Measurements from ENCODE around the gene ACTN2.
"Not testable (repeated sequence)": the region's sequence is repeated elsewhere in the genome, so short reads cannot be mapped to it uniquely, and the experiment has no call there.

The ACTN2 gene

DNA sequence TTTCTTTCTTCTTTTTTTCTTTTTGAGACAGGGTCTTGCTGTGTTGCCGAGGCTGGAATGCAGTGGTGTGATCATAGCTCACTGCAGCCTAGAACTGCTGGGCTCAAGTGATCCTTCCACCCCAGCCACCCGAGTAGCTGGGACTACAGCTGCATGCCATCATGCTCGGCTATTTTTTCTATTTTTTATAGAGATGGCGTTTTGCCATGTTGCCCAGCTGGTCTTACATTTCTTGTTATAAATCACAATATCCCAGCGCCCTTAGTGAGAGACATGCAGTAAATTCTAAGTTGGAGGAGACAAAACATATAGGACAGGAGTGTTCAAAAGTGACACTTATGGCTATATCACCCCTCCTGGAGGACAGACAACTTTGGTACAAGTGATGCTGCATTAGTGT is 31.3 kb upstream of the ACTN2 start:
- no peak for DNase-seq (ENCODE audit: low read depth)
- TF ChIP-seq, protein P1, sequence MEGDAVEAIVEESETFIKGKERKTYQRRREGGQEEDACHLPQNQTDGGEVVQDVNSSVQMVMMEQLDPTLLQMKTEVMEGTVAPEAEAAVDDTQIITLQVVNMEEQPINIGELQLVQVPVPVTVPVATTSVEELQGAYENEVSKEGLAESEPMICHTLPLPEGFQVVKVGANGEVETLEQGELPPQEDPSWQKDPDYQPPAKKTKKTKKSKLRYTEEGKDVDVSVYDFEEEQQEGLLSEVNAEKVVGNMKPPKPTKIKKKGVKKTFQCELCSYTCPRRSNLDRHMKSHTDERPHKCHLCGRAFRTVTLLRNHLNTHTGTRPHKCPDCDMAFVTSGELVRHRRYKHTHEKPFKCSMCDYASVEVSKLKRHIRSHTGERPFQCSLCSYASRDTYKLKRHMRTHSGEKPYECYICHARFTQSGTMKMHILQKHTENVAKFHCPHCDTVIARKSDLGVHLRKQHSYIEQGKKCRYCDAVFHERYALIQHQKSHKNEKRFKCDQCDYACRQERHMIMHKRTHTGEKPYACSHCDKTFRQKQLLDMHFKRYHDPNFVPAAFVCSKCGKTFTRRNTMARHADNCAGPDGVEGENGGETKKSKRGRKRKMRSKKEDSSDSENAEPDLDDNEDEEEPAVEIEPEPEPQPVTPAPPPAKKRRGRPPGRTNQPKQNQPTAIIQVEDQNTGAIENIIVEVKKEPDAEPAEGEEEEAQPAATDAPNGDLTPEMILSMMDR (IDR thresholded peaks at IDR 0.05; ENCODE audit: insufficient read depth, low read depth, low read length, missing control alignments) = no peak
- no peak overlapping the region for H3K4me3 ChIP-seq (ENCODE audit: low read length)

DNA sequence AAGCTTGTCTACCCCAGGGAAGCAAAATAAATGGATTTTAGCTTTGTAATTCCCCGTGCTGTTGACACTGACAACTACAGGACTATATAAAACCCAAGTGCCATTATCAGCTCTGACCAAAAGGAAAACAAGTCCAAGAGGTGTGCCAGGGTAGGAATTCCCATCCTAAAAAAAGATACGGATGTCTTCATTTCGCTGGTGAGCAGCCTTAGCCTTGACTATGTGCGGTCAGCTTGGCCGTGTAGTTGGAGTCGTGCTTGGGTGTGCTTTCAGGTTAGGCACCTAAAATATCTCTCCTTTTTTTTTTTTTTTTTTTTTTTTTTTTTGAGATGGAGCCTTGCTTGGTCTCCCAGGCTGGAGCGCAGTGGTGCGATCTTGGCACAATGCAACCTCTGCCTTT is 28.9 kb upstream of the ACTN2 start:
- no peak overlapping the region for H3K4me3 ChIP-seq (ENCODE audit: low read length)
- TF ChIP-seq, protein P1 (IDR thresholded peaks at IDR 0.05; ENCODE audit: insufficient read depth, low read depth, low read length, missing control alignments) = no peak
- no peak for DNase-seq (ENCODE audit: low read depth)

DNA sequence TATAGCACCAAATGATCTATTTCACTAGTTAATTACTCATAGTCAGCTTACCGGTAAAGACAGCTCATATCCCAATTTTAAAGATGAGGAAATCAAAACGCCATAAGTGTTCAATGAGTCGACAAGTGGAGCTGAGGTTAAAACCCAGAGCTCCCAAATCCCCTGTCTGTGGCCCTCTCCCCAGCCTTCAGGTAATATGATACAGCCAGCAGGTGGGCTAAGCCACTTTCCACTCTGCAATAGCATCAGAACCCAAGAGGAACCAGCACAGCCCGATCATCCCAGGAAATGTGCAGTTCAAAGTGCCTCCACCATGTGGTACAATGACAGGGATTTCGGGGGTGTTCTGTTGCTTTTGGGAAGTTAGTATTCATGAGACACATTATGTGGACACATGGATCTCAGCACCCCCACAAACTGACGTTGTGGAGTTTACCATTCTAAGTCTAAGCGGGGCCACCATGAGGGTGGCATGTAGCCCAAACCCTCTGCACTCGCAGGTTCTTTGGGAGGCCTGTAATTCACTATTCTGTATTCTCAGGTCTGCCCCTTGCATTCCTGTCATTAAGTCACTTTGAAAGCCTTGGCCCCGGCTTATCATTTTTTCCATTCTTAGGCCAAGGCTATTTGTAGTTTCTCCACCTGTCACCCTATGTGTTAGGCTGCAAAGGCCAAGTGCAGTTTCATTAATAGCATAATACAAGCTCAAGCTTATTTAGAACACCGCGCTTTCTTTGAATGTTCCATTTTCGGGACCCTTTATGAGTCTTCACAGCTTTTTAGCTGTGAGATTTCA is 26.3 kb upstream of the ACTN2 start:
- no peak overlapping the region for H3K4me3 ChIP-seq (ENCODE audit: low read length)
- TF ChIP-seq, protein P1 (IDR thresholded peaks at IDR 0.05; ENCODE audit: insufficient read depth, low read depth, low read length, missing control alignments) = no peak
- DNase-seq (ENCODE audit: low read depth) = no peak

DNA sequence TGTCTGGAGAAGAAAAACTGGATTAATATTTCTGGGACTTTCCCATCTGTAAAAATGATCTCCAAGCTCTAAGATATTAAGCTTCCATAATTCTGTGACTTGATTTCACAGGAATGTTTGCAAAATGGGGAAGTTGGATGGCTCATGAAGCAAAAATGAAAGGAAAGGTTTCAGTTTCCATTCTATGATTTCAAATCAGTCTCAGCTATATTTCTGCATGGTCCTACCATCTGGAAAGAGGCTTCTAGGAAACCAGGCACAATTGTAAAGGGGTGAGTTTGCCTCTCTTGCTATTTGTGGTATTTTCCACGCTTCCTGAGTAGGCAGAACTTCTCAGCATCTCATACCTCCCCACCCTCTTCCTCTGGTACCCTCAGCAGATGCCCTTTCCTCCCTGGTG is 22.4 kb upstream of the ACTN2 start:
- no peak overlapping the region for H3K4me3 ChIP-seq (ENCODE audit: low read length)
- no peak for DNase-seq (ENCODE audit: low read depth)
- TF ChIP-seq, protein P1 (IDR thresholded peaks at IDR 0.05; ENCODE audit: insufficient read depth, low read depth, low read length, missing control alignments) = no peak

DNA sequence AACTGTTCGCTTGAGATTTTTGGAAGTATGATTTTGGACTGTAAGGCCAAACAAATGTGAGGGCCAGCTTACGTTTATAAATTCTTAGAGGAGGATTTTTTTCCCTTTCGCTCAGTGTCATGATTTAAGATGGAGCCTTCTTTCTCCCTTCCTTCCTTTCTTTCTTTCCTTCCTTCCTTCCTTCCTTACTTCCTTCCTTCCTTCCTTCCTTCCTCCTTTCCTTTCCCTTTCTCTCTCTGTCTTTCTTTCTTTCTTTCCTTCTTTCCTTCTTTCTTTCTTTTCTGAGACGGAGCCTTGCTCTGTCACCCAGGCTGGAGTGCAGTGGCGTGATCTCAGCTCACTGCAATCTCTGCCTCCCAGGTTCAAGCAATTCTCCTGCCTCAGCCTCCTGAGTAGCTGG is 17.4 kb upstream of the ACTN2 start:
- not testable (repeated sequence) for DNase-seq (ENCODE audit: low read depth); H3K4me3 ChIP-seq (ENCODE audit: low read length)

DNA sequence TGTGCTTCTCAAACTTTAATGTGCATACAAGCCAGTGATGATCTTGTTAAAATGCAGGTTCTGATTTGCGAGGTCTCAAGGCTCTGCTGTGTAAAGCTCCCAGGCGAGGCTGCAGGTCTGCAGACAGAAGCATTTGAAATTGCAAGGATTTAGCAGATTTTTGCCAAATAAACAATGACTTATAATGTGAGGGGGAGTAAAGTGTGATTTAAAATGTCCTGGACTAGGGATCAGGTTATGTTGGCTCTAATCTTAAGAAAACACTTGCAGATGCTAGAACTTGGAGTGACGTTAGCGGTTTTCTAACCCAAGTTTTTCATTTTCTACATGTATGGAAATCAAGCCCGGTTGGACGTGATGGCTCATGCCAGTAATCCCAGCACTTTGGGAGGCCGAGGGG is 16.2 kb upstream of the ACTN2 start:
- TF ChIP-seq, protein P1 (IDR thresholded peaks at IDR 0.05; ENCODE audit: insufficient read depth, low read depth, low read length, missing control alignments) = no peak
- no peak for DNase-seq (ENCODE audit: low read depth)
- H3K4me3 ChIP-seq (ENCODE audit: low read length) = no peak overlapping the region

DNA sequence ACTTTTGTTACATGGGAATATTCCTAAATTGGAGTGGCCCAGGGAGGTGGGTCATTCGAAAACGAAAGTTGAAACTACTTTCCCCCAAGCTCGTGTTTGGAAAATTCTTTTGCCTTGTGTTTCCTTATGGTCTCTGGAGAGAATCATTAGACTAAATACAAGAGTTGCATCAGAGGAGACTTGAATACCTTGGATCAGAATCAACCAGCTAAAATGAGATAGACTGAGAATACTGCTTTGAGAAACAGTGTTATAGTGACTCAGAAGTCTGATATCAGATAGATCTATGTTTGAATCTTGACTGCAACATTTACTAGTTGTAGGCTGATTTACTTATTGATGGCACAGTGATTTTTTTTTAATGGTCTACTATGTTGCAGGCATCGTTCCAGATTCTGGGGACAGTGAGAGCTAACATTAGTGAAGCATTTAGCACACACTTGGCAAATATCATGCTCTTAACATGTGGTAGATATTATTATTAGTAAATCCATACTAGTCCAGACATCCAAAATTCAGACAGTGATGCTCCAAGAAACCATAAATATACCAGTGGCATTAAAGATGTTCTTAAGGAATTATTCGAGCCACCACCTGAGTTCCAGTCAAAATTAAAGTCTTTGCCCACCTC is 12.9 kb upstream of the ACTN2 start:
- TF ChIP-seq, protein P1 (IDR thresholded peaks at IDR 0.05; ENCODE audit: insufficient read depth, low read depth, low read length, missing control alignments) = no peak
- no peak overlapping the region for H3K4me3 ChIP-seq (ENCODE audit: low read length)
- DNase-seq (ENCODE audit: low read depth) = no peak

Data from epithelial cell of esophagus (primary cell).